Iris pigment epithelial cell (primary cell): Measurements from ENCODE around the gene AKAP8L.

ENCODE experiments used
- DNase-seq: peaks from one replicate; pipeline ENCODE4 v3.0.0-alpha.2; 2011; ENCODE audit warnings: low read depth

AKAP8L gene

DNA sequence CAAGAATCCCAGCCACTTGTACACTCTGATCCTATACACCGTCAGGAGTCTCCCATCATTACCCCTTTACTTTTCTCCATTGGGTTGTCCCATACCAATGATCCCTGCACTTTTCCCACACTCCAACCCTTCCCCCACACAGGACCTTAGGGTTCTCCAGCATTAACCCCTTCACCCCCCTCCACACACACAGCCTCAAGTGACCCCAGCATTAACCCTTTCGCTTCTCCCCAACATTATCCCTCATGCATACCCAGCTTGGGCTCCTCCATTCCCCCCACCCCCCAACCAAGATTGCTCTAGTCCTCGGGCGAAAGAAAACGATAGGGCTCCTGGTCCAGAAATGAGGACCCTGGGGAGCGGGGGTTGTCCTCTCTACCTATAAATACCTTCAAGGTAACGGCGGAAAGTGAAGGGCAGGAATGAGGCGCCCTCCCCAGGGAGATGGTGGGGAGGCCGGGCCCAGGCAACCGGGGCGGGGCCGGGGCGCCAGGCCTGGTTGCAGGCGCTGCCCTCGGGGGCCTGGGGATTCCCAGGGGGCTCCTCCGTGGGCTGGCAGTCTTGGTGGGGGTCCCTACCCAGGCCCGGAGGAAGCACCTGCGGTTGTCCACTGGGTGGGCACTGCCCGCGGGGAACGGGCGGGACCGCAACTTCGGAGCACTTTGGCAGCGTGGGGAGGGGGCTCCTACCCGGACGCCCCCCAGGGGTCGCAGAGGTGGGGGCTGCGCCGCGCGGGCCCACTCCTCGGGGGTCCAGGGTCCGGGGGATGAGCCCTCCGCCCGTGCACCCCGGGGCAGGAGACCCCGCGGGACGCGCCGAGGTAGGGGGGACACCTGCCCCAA lies 30.2 kb upstream of the AKAP8L start:
- no peak for DNase-seq

DNA sequence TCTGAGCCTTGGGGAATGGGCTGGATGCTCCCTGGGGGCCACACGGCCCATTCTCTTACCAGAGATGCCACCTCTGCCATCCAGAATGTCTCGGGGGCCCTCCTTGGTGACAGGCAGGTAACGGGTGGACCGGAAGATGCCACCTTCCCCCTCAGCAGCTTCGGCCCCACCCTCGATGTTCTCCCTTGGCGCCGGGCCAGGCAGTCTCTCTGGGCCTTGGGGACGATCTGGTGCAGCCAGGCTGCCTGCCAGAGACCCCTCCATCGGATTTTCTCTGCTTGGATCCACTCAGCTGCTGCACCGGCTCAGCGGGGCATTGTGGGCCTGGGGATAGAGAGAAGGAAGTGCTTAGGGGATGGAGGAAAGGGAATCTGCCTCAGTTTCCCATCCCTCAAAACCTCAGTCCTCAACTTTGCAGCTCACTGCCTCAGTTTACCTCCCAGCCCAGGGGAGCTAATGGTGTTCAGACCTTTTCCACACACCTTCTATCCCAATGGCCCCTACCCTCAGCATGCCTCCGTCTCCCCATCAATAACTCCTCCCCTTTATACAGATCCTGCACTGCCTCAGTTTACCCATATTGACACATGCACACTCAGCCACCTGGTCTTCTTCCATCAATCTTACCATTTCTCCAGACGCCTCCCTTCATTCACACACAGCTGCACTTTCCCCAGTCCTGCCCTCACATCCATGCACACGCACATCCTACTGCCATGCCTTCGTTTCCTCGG lies 29.4 kb upstream of the AKAP8L start:
- no peak for DNase-seq

DNA sequence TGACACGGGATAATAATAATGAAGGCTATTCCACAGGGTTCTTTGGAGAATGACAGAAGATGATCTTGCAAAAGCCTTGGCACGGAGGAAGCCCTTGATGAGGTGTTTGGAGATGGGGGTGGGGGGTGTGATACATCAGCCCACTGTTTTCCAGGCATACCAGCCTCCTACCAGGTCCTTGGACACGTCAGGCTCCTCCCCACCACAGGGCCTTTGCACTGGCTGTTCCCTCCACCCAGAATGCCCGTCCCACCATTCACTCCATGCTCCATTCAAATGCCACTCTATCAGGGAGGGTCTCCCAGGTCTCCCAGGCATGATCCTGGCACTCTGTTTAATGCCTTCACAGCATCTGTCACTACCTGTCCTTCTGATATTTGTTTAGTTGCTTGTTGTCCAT lies 28.3 kb upstream of the AKAP8L start:
- DNase-seq = no peak

DNA sequence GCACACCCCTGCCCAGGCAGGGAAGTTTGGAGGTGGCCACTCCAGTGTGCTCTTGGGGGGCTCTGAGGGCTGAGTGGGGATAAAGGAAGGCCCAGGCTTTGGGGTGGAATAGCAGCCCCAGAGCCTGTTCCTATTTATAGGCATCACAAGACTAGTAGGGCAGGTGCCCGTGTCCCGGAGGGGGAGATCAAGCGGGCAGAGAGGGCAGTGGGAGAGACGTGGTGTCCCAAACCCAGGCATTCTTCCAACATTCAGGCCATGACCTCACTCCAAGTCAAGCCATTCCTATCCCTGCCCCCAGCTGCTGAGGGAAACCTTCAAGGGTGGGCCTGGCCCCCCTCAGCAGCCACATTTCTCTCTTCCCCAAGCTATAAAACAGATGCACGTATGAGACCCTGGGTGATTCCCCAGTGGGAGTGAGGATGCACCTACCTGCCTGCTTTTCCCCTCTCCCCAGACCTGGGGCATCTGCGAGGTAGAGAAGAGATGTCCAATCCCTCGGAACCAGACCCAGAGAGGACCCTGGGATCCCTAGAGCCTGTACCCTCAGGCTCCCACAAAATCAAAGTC lies 27.1 kb upstream of the AKAP8L start:
- no peak for DNase-seq

DNA sequence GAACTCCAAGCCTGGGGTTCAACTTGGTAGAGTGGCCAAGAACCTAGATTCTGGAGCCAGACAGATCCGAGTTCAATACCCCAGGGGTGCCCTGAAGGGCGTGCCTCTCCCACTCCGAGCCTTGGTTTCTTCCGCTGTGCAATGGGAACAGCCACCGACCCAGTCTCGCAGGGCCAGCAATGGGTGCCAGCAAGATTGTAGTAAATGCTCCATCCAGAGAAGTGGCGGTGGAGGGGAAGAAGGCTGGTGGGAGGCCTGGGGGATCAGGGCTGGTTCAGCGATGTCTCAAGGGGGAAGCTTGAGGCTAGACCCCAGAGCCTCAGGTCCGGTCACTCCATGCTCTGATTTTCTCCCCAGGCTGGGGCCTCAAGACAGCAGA lies 26.4 kb upstream of the AKAP8L start:
- no peak for DNase-seq

DNA sequence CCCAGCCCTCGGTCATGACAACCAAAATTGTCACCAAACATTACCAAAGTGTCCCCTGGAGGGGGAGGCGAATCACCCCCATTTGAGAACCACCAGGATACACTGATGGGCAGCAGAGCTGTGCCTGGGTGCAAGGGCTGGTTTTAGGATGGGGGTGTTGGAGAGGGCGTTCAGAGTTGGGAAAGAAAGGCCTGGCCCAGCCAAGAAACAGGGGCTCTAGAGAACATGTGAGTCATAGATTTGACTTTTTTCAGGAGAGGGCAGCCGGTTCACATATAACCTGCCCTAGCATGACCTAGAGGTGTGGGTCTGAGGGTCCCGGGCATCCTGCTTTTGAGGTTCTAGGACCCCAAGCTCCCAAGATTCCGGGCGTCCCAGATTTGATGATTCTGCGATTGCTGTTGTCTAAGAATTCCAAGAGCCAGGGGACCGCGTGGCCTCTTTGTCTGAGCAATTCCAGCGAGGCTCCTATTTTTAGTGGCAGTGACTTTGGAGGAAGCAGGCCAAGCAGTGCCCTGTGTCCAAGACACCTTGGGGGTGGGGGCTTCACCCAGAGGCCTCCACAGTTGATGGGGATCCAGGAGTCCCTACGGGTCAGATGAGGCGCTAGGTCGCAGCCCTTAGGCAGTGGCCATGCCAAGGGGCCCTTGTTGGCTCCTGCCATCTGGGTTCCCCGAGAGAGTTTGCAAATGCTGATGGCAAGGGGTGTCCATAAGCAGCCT lies 25.9 kb upstream of the AKAP8L start:
- DNase-seq = no peak

DNA sequence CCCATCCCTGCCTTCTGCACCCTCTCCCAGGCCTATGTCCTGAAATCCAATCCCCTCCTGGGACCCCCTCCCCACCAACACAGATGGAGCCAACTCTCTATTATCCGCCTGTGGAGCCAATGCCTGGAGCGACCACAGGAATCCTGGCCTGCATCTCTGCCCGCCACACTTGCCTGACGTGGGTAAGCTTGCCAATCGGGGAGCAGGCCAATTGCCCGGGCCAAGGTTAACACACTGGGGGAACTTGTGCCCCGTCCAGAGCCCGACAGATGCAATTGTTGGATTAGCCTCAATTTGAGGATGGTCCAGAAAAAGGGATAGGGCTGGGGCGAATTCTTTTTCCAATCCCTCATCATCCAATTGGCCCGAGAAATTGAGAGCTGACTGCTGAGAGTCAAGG lies 25.1 kb upstream of the AKAP8L start:
- no peak for DNase-seq

DNA sequence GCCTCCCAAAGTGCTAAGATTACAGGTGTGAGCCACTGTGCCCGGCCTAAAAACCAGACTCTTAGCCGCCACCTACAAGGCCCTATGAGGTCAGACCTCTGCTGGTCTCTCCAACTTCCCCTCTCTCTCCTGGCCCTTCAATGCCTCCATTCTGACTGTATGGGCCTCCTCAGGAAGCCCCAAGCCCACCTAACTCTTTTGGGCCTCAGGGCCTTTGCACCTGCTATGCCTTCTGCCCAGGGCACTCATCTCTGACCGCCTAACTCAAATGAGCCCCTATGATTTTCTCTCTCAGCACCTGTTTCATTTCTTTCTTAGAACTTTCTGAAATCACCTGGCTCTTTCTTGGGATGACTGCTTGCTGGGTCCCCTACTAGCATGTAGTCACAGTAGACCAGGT lies 24.5 kb upstream of the AKAP8L start:
- DNase-seq = no peak

DNA sequence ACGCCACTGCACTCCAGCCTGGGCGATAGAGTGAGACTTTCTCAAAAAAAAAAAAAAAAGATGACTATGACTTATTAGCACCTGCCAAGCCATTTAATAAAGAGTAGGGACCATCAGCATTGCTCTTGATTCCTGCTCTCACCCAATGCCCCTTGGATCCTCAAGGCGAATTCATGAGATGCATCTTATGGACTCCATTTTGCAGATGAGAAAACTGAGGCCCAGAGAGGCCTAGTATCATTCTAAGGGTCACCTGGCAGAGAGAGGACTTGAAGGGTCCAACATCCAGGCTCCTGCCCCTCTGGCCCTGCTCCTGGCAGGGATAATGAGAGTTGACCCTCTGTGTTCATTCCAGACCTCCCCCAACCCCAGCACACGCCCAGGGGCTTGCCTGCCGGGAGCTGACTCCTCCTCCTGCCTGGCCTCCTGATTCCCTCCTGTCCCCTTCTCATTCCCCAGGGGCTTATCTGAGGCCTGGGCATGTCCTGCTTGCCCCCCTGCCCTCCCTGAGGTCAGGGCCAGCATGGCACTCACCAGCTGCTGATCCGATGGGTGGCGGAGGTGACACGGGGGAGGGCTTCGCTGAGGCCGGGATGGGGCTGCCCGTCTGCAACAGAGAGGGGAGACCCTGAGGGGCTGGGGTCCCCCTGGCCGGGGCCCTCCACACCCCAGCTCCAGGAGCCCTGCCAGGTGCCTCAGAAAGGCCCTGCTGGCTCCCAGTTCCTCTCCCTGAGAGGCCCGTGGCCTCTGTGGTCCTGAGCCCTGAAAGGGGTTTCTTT lies 23.5 kb upstream of the AKAP8L start:
- no peak for DNase-seq

DNA sequence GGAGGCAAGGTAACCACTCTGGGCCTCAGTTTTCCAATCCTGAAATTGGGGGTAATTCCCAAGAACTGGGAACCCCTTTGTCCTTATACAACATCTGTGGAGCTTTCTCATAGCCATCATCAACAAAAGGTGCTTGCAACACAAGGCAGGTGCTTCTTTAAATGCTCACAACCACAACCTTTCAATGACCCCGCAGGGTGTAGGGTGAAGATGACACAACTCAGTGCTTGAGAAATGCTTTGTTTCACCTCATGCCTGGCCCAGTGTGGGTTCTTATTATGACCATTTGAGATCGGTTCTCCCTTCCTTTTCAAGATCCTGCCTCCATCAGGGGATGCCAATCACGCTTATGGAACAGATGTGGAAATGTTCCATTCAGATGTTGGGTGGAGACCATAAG lies 22.5 kb upstream of the AKAP8L start:
- no peak for DNase-seq

DNA sequence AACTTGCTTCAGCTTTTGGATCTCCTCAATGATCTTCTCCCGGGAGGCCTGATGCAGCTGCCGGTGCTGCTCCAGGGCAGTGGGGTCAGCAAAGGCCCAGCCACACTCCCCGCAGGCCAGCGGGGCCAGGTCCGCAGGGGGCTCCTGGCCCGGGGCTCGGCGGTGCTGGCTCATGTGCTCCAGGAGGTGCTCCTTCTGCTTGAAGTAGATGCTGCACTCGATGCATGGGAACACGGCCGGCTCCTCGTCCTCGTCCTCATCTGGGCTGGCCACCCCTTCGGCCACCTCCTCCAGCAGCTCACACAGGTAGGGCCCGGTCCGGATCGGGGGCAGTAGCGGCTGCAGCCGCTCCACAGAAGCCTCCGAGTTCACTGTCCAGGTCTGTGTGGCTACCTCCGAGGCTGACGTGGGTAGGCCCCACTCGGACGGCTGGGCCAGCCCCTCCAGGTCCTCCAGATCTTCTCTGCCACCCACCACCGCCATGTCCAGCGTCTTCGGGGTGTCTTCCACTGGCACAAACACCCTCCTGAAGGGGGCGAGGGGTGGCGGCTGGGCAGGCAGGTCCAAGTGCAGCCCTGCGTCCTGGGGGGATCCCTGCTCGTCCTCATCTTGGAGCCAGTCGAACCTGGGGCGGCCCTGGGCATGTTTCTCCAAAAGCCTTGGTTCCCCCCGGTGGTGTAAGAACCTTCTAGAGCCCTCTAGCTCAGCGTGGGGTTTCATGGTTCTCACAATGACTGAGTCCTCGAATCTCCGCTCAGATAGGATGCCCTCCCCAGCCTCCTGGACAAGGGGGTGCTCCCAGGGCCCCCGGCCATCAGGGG lies 21.2 kb upstream of the AKAP8L start:
- no peak for DNase-seq

DNA sequence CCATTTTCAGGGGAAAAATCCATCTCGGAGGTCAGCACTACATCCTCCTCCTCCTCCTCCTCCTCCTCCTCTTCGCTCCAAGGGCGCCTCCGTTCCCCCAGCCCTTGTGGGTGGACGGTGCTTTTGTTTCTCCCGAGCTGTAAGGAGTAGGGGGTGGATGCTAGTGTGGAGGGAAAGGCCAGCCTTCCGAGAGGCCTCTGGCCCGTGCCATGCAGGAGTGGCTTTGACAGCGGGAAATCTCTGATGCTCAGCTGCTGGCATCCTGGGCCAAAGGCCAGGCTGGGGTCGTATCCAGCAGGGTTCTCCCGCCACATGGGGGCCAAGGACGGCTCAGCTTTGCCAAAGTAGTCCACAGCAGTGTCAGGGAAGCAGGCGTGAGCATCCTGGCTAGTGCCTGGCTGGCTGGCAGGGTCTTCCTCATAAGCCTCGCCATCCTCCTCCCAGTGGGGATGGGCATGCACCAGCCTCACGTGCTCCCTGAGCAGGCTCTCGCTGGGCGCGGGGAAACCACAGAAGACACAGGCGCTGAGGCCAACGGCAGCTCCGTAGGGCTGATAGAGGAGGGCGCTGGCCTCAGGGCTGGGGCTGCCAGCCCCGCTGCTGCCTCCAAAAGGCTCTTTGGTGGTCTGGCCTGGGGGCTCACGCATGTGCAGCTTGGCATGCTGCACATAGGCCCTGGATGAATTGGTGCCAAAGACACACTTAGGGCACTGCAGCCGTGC lies 20.5 kb upstream of the AKAP8L start:
- DNase-seq = no peak

DNA sequence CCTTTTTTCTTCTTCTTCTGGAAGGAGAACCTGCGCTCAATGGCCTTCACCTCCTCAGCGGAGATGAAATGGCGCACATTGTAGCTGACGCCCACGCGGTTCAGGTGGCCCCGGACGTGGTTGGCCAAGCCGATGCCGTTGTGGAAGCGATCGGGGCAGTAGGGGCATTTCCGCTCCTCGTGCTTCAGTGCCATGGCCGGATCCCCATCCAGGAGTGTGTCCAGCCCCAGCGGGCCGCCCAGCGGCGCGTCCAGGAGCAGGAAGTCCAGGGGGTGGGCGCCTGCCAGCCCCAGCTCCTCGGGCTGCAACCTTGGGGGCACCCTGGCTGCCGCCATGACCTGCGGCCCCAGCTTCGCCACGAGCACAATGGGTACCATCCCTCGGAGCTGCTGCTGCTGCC lies 19.8 kb upstream of the AKAP8L start:
- no peak for DNase-seq

DNA sequence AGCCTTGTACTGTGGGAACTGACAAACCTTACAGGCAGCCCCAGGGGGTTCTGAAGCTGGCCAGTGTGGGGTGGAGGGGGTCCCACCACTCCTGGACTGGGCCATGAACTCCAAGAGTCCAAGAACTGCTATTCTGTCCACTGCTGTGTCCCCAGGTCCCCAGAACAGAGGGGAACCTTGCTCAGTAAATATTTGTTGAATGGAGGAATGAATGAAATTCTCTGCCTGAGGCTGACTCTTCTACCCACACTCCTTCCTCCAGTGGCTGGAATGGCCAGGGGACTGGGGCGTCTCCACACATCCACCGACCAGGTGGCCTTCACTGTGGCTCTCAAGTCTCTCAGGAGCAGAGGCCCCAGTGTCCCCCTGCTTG lies 19.3 kb upstream of the AKAP8L start:
- no peak for DNase-seq

DNA sequence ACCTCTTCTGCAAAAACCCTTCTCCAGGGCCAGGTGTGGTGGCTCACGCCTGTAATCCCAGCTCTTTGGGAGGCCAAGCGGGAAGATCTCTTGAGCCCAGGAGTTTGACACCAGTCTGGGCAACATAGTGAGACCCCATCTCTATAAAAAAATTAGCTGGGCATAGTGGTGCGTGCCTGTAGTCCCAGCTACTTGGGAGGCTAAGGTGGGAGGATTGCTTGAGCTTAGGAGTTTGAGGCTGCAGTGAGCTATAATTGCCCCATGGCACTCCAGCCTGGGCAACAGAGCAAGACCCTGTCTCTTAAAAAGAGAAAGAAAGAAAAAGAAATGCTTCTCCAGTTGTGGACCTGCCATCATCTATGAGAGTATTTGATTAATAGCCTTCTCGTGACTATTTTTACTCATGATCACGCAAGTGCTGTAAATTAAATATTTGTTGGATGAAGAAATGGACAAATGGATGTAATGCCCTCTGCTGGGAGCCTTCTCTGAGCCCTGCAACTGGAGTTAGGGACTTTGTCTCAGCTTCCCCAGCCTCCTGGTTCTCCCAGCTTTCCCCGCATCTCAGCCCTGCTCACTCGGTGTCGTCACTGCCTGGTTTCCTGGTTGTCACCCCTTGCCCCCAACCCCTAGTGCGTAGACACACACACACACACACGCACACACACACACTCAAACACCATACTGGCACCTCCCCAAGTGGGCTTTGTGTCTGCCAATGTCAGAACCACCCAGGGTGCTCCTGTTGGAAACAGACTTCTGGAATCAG lies 18.8 kb upstream of the AKAP8L start:
- no peak for DNase-seq

DNA sequence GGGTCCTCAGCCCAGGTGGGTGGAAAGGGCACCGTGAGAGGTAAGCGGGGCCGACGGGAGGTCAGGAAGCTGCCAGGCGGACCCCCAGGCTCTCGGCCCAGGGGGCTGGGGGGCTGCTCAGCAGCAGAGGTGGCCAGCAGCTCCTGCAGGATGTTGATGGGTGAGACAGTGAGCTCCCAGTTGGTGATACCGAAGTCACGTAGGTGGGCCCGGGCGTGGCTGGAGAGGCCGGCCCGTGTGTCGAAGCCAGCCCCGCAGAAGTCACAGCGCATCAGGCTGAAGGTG lies 18.0 kb upstream of the AKAP8L start:
- no peak for DNase-seq

DNA sequence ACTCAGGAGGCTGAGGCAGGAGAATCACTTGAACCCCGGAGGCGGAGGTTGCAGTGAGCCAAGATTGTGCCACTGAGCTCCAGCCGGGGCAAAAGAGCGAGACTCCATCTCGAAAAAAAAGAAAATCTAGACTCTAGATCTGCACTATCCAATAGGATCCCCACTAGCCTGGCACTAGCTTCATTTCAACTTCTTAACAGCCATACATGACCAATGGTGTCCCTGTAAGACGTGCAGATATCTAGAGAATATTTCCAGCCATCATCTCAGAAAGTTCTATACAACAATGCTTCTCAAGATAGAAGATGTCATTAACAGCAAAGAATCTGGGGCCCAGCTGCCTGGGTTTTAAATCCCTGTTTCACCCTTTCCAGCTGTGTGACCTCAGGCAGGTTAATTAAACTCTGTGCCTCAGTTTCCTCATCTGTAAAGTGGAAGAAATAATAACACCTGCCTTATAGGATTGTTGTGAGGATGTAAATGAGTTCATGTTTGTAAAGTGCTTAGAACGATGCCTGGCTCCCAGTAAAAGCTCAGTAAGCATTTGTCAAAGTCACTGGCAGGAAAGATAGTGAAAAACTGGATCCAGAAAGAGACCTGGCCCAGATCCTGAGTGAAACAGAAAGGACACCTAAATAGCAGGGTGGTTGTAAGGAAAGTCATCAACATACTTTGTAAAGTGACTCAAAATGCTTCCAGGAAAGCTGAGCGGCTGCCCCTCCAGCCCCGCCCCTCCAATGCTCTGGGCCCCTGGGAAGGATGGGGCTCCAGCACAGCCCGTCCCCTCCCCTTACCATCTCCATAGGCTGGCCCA lies 17.4 kb upstream of the AKAP8L start:
- DNase-seq = no peak

DNA sequence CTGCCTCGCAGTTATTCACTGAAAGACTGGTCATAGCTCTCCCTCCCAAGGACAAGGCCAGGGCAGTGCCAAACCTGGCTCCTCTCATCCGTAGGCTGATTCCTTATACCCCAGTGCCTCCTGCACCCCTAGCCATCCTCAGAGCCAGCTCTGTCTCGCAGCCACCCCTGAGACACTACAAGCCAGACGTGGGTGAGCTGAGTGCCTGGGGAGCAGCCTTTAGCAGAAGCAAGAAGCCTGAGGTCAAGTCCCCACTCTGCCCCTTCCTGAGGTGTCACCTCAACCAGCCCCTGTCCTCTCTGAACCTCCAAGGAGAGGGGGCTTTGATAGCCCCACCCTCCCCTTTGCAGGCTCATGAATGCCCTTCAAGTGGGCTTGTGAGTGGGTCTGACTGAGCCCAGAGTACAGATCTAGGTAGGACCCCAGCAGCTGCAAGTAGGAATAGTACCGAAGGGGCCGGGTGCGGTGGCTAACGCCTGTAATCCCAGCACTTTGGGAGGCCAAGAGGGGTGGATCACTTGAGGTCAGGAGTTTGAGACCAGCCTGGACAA lies 14.8 kb upstream of the AKAP8L start:
- DNase-seq = no peak
